GM18868 (cell line): ENCODE results near the gene ADK.

ENCODE experiments used
- ATAC-seq: cut with Tn5 transposase; IDR thresholded peaks from one replicate; pipeline ENCODE4 v1.9.1; 2021; ENCODE audit warnings: mild to moderate bottlenecking, moderate library complexity; ENCODE audit not compliant: unreplicated experiment

Gene ADK

DNA sequence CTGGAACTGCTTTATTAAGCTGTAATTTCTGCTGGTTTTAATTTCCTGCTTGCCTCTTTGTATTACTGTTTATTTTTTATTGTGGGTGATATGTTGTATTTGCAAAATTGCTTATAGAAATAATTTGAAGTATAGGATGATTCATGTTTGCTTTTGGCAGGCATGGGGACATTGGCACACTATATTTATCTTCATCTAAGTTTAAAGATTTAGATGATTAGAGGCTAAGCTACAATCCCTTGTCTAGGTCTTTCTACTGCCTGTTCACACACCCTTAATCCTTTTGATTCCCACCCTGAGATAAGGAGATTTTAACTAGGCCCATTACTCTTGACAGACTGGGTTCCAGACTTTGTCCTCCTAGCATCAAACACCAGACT lies 492.6 kb downstream of the ADK start:
- no peak for ATAC-seq

DNA sequence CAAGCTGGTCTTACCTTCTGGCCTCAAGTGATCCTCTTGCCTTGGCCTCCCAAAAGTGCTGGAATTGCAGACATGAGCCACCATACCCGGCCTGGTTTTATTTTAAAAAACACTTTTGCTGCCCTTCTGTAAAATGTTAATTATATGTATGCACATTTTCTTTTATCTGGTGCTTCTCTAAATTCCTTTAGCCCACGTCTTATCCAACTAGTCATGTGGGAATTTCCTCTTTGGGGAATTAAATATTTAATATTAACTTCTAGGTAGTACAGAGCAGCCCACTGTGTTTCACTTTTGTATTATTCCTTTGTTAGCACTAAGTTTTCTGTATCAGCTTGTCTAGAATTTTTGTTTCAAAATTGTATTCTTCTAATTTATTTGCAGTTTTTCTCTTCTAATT lies 493.7 kb downstream of the ADK start:
- ATAC-seq = no peak

DNA sequence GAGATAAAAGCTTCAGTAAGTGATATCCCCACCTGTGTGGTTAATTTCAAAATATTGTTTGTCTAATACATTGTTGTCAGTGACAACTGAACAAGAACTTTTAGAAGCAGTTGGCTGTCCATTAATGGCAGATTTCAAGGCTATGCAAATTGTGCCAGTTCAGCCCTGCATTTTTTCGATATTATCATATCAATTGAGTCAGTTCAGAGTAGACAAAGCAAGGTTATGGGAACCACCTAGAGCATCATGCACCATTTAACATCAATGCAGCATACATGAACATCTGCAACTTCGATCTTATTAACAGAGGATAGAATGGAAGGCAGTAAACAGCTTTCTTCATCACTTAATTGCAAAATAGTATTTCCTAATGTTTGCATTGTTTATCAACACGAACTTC lies 494.7 kb downstream of the ADK start:
- ATAC-seq = no peak

GRCh38 chr10:74650613-74651012 lies 499.6 kb downstream of the ADK start:
- no peak for ATAC-seq

DNA sequence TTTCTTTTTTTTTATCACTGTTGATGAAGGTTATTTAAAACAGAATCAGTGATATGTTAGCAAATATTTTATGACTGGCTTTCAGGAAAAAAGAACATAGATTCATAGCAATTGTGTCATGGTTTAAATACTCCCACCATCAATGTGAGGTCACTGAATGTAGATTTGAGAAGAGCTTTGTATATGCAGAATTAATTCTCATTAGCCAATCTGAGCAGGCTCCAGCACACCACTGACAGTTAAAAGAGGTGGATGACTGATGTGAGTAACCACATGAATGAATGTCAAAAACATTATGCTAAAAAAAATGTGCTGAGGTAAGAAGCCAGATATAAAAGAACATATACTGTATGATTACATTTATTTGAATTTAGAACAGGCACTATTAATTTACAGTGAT lies 500.5 kb downstream of the ADK start:
- ATAC-seq = no peak

GRCh38 chr10:74652664-74653063 lies 501.6 kb downstream of the ADK start:
- no peak for ATAC-seq

- ATAC-seq = no peak
These were observed 507.5 kb downstream of the ADK start for GRCh38 chr10:74658511-74658910.

DNA sequence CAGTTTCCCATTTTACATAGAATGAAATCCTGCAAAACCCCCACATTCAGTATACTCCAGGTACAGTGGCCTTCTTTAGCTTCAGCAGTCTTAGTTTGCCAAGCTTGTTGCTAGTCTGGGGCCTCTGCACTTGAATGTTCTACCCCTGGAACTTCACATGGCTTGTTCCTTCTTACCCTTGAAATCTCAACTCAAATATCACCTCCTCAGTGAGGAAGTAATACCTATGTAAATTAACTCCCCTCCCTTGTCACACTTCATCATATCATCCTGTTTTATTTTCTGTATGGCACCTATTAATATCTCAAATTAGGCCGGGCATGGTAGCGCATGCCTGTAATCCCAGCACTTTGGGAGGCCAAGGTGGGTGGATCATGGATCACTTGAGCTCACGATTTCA lies 511.6 kb downstream of the ADK start:
- no peak for ATAC-seq

DNA sequence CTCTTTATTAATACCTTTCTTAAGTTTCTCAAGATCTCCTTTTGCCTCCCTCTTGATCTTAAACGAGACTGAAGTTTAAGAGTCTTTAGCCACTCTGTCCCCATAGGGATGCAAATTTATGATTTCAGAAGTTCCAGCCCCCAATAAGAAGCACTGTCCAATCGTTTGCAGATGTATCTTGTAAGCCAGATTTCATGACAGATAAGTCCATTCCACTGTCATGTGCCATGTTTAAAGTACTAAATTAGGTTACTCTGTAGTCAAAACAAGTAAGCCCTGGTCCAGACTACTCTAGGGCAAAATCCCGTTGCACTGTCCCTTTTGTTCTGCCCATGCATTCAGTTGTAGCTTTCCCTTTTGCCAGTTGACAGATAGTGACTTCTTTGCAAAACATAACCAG lies 518.2 kb downstream of the ADK start:
- ATAC-seq = no peak

GRCh38 chr10:74671716-74672115 lies 520.7 kb downstream of the ADK start:
- no peak for ATAC-seq

DNA sequence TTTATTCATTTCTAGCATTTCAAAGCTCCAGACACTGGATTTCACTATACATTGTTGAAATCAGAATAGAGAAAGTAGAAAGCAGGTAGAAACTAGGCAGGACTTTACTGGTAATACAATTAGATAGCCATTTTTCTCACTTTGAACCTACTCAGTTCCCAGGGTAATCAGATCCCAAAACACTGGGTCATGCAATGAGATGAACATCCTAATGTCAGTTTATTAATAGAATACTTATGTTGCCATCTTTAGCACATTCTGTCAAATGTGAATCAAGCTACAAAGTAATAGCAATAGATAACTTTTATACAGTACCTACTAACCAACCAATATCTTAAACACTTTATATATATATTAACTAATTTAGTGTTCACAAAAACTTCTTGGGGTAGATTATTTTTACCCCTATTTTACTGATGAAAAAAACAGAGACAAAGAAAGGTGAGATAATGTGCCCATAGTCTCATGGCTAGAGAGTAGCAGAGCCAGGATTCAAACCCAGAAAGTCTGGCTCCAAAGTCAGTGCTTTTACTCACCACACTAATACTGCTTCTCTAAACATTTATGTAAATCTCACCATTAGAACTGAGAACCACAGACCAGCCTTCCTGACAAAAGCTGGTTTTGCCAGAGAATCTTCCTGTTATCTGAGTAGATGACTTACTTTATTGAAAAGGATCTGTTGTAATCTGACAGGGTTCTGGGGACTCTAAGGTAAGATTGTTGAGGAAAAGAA lies 521.6 kb downstream of the ADK start:
- ATAC-seq = no peak

GRCh38 chr10:74674927-74675326 lies 523.9 kb downstream of the ADK start:
- no peak for ATAC-seq

- ATAC-seq = no peak
These were observed 524.5 kb downstream of the ADK start for GRCh38 chr10:74675484-74675883.

- peak; percentile 87 for ATAC-seq
These were observed 526.9 kb downstream of the ADK start for GRCh38 chr10:74677951-74678350.

- no peak for ATAC-seq
These were observed 531.1 kb downstream of the ADK start for GRCh38 chr10:74681917-74682627.

DNA sequence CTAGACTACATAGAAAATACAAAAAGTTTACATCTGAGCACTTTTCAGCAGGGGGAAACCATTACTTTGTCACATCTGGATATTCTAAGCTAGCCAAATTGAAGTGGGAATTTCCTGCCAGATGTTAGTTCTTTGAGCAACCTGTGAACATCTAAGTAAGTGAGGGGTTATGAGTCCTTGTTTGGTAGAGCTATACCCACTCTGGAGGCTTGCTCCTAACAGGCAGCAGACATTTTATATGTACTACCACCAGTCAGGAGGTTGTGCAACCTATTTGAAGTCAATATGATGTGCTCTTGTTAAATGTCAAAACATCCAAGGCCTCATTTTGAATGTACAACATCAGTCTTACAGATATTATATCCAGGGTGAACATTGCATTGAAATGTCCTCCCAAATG lies 532.0 kb downstream of the ADK start:
- peak; percentile 34 for ATAC-seq

- ATAC-seq = peak; percentile 52
These were observed 532.8 kb downstream of the ADK start for GRCh38 chr10:74683621-74684364.

DNA sequence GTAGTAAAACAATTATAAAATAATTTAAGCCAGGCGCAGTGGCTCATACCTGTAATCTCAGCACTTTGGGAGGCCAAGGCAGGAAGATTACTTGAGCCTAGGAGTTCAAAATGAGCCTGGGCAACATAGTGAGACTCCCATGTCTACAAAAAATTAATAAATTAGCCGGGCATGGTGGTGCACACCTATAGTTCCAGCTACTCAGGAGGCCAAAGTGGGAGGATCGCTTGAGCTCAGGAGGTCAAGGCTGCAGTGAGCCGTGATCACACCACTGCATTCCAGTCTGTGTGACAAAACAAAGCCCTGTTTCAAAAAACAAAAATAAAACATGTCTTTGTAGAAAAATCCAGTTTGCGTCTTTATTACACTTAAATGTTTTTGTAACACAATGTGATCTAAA lies 533.4 kb downstream of the ADK start:
- no peak for ATAC-seq

DNA sequence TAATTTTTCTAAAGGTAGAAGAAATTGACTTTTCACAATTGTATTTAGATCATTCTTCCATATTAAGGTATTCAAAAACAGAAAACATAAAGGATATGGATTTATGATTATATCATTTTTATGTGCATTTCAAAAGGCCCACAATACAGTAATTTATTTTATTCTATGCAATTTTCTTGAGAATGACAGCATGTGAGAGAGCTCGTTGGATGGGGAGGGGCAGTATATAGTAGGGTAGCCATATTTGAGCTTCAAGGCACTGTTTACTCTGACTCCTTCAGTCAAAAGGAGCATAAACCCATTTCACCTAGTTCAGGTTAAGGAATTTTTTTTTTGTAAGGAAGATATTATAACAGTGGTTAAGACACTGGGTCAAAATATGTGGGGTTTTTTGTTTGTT lies 534.5 kb downstream of the ADK start:
- no peak for ATAC-seq

GRCh38 chr10:74690393-74690792 lies 539.4 kb downstream of the ADK start:
- no peak for ATAC-seq

GRCh38 chr10:74691164-74691563 lies 540.1 kb downstream of the ADK start:
- no peak for ATAC-seq
